Measurements from ENCODE around the gene KRT26. TPM values are rescaled to one million over a fixed set of nuclear protein-coding genes. Genes with fewer than 3 reads are reported as not detected.

KRT26 gene, protein sequence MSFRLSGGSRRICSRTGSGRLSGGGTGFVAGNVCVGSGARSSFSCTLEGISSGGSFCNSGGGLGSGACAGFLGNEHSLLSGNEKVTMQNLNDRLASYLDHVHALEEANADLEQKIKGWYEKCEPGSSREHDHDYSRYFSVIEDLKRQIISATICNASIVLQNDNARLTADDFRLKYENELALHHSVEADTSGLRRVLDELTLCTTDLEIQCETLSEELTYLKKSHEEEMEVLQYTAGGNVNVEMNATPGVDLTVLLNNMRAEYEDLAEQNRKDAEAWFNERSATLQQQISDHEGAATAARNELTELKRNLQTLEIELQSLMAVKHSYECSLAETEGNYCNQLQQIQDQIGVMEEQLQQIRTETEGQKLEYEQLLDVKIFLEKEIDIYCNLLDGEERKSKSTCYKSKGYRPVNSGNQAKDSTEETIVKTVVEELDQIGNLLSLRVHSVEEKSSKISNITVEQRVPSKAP
- total RNA-seq, result not detected
- polyA plus RNA-seq (ENCODE audit: insufficient read length in 6 of 6), result not detected
- long read RNA-seq, donor 1, result 0 reads
- long read RNA-seq, donor 2, result 0 reads
- long read RNA-seq, donor 3, result 0 reads
- long read RNA-seq, donor 4, result 0 reads
- long read RNA-seq, donor 5, result 0 reads
- long read RNA-seq, donor 6, result 0 reads
- long read RNA-seq, donor 7, result 0 reads
- long read RNA-seq, donor 8, result 0 reads
- long read RNA-seq, donor 9, result 0 reads
- long read RNA-seq, donor 10, result 0 reads
- long read RNA-seq, donor 11, result 0 reads
- long read RNA-seq, donor 12, result 0 reads

DNA sequence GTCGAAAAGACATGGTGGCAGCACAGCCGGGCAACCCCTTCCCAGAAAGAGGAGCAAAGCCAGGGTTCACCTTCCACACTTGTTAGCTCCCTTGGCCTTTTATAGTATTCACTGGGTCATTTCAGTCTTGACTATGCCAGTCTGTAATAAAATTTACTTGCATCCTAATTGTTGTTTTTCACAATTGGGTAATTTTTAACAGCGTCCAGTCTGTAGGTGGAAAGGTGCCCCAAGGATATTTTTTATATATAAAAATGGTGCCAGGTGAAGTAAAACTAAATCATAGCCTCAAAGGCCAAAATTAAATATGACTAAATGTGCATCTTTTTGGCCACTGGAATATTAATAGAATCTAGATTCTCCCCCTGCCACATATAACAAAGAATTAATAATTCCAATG is at the start of gene KRT26:
Gene KRT26 (minus strand): TSS at position 101 of the 400 bp plus-strand sequence. CDS start 88 bp downstream, at position 13.
- Histone ChIP-seq H3K4me1 (no peaks in the 10 kb centered on the region), H3K4me3 (no peak within 1 kb of the TSS), H3K27me3 (peaks cover 3 to 22% of the 10 kb centered on the region in 2 donors), H3K27ac (no peak within 1 kb of the TSS), H3K36me3 (no peaks in the 10 kb centered on the region), H3K9me3 (no peaks in the 10 kb centered on the region)
- DNase-seq (no peak), ATAC-seq (no peak)
- TF ChIP-seq, protein P1, sequence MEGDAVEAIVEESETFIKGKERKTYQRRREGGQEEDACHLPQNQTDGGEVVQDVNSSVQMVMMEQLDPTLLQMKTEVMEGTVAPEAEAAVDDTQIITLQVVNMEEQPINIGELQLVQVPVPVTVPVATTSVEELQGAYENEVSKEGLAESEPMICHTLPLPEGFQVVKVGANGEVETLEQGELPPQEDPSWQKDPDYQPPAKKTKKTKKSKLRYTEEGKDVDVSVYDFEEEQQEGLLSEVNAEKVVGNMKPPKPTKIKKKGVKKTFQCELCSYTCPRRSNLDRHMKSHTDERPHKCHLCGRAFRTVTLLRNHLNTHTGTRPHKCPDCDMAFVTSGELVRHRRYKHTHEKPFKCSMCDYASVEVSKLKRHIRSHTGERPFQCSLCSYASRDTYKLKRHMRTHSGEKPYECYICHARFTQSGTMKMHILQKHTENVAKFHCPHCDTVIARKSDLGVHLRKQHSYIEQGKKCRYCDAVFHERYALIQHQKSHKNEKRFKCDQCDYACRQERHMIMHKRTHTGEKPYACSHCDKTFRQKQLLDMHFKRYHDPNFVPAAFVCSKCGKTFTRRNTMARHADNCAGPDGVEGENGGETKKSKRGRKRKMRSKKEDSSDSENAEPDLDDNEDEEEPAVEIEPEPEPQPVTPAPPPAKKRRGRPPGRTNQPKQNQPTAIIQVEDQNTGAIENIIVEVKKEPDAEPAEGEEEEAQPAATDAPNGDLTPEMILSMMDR (IDR thresholded peaks at IDR 0.05), result no peak
- intact Hi-C loops (cut with DNase I), result no loop called here

DNA sequence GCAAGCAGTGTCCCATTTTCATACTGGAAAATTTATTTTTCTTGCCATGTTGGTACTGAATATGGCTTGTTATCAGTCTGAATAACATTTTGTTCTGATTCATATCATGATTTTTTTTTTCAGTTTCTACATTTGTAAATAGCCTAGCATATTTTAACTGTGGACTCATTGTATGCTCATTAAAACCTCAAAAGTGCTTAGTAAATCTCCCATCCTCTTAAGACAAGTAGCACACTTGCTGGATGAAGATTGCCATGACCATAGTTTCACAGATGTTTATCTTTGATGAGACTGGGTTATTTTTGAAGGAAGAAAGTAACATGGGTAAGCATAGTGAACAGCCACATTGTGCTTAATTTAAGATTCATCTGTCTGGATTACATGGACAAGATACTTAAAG is 49.5 kb upstream of the KRT26 start:
- H3K27me3 ChIP-seq, result peaks cover 0 to 5% of the 10 kb centered on the region in 2 donors
- peak; percentile 23 for ATAC-seq
- peaks cover 0 to 8% of the 10 kb centered on the region in 2 donors for H3K4me1 ChIP-seq
- H3K27ac ChIP-seq, result no peak overlapping the region
- H3K36me3 ChIP-seq, result peaks cover 0 to 11% of the 10 kb centered on the region in 2 donors
- TF ChIP-seq, protein P1 (IDR thresholded peaks at IDR 0.05), result no peak
- no peaks in the 10 kb centered on the region for H3K9me3 ChIP-seq
- no peak overlapping the region for H3K4me3 ChIP-seq
- no peak for DNase-seq
- intact Hi-C loops (cut with DNase I), result no loop called here

DNA sequence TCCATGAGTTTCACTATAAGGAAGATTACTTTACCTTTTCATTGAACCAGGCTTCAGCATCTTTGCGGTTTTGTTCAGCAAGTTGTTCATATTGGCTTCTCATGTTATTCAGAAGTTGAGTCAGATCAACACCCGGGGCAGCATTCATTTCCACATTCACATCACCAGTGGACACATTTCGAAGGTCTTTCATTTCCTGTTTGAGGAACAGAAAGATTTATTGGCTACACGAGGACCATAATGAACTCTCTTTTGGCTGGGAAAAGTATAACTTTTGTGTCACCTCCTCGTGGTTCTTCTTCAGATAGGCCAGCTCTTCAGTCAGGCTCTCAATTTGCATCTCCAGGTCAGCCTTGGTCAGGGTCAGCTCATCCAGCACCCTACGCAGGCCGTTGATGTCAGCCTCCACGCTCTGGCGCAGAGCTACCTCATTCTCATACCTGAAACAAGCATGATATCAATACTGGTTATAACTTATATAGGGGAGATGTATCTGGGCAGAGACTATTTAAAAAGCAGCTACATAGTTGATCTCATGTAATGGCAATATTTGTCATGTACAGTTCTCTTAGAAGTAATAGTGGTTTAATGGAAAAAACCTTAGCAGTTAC is 48.3 kb upstream of the KRT26 start:
- Histone ChIP-seq H3K36me3 (peaks cover 0 to 11% of the 10 kb centered on the region in 2 donors), H3K9me3 (no peaks in the 10 kb centered on the region), H3K27ac (no peak overlapping the region), H3K4me1 (peaks cover 0 to 8% of the 10 kb centered on the region in 2 donors), H3K27me3 (peaks cover 0 to 5% of the 10 kb centered on the region in 2 donors), H3K4me3 (no peak overlapping the region)
- no peak for DNase-seq
- intact Hi-C loops (cut with DNase I), result no loop called here
- ATAC-seq, result no peak
- TF ChIP-seq, protein P1 (IDR thresholded peaks at IDR 0.05), result no peak

DNA sequence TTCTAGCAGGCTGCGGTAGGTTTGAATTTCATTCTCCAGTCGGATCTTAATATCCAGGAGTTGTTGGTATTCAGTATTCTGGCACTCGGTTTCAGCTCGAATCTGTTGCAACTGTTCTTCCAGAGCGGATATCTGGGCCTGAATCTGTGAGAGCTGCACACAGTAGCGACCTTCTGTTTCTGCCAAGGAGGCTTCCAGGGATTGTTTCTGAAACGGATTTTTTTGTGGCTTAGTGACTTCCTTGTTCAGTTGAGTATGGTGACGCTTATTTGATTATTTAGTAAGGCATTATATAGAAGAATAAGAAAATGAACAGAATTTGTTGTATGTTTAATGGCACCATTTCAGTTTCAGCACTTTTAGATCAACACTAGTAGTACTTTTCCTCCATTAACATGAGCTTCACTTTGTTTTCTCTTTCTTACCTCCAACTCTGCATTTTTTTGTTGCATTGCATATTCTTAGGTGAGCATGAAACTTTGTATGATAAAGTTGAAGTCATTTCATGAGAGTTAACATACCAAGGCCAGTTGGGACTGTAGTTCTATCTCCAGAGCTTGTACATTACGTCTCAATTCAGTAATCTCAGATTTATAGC is 47.6 kb upstream of the KRT26 start:
- TF ChIP-seq, protein P1 (IDR thresholded peaks at IDR 0.05), result no peak
- Histone ChIP-seq H3K36me3 (peaks cover 0 to 11% of the 10 kb centered on the region in 2 donors), H3K27me3 (peaks cover 0 to 5% of the 10 kb centered on the region in 2 donors), H3K4me1 (peaks cover 0 to 8% of the 10 kb centered on the region in 2 donors), H3K27ac (peak overlapping the region; percentile 89 to 91), H3K4me3 (peak overlapping the region; percentile 42 to 61), H3K9me3 (no peaks in the 10 kb centered on the region)
- ATAC-seq (peak; percentile 15), DNase-seq (peak in 2 of 4 donors; percentile 2 to 7)
- intact Hi-C loops (cut with DNase I), result no loop called here

All from left lung (tissue), 14 donors.